ENCODE measurements around the gene LRP4. TPM values are rescaled to one million over a fixed set of nuclear protein-coding genes. Genes with fewer than 3 reads are reported as not detected.
A peak's percentile ranks its signal among the peaks of the same experiment; 100 is the strongest.

Gene LRP4
- total and polyA plus RNA-seq, 3 donors from 2014 or later, result 4.9 to 8.1 (median 7.8) TPM

- DNase-seq, result no peak
- TF ChIP-seq, protein P1, sequence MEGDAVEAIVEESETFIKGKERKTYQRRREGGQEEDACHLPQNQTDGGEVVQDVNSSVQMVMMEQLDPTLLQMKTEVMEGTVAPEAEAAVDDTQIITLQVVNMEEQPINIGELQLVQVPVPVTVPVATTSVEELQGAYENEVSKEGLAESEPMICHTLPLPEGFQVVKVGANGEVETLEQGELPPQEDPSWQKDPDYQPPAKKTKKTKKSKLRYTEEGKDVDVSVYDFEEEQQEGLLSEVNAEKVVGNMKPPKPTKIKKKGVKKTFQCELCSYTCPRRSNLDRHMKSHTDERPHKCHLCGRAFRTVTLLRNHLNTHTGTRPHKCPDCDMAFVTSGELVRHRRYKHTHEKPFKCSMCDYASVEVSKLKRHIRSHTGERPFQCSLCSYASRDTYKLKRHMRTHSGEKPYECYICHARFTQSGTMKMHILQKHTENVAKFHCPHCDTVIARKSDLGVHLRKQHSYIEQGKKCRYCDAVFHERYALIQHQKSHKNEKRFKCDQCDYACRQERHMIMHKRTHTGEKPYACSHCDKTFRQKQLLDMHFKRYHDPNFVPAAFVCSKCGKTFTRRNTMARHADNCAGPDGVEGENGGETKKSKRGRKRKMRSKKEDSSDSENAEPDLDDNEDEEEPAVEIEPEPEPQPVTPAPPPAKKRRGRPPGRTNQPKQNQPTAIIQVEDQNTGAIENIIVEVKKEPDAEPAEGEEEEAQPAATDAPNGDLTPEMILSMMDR (IDR thresholded peaks at IDR 0.05), result no peak
- no peak for TF ChIP-seq POLR2A (IDR thresholded peaks at IDR 0.05)
- H3K4me1 ChIP-seq, result peaks cover 3% of the 10 kb centered on the region
- no peaks in the 10 kb centered on the region for H3K36me3 ChIP-seq (ENCODE audit: low read depth, missing control alignments)
- intact Hi-C loops (cut with DNase I; ENCODE audit: low total_unique reads), result loop anchor here (10.0 kb wide), 1 partner anchor 464 kb away; the partner anchor contains the start of gene MYBPC3
- no peaks in the 10 kb centered on the region for H3K9me3 ChIP-seq
- H3K27ac ChIP-seq, result no peak overlapping the region
- WGBS, 2 donors, result 91 to 95% methylated on average over 2 of the region's 2 CpGs
- H3K27me3 ChIP-seq, result no peaks in the 10 kb centered on the region
- H3K4me3 ChIP-seq, result no peak overlapping the region
Observed at GRCh38 chr11:46890665-46891064, 27.7 kb downstream of the LRP4 start.

DNA sequence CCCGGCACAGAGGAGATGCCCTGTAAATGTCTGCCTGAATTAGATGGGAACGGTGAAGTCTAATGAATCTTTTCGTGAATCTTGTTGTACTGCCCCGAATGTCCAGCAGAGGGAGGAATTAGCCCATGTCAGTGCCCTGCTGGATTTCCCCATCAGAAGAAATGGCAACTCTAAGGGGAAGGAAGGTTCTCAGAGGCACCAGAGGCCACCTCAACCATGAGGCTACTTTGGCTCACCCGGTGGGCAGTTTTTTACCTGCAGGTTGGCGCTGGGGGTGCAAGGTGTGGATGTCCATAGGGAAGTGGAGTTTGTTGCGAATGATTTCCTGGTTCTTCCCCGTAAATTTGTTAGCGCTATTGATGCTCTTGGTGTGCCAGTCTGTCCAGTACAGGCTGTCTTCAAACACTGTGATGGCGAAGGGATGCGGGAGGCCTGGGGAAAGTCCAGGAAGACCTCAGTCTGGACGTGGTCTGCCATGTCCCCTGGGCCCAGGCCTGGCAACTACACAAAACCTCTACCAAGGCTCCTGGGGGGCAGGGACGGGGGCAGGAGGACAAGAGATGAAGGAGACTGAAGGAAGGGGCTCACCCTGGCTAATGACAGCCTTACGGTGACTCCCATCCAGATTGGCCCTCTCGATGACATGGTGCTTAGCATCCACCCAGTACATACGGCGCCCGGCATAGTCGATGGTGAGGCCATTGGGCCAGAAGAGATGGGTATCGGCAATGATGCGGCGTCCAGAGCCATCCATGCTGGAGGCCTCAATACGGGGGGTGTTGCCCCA lies 28.5 kb downstream of the LRP4 start:
- H3K4me1 ChIP-seq, result no peaks in the 10 kb centered on the region
- intact Hi-C loops (cut with DNase I; ENCODE audit: low total_unique reads), result loop anchor here (10.0 kb wide), 1 partner anchor 465 kb away; the partner anchor contains the start of gene MYBPC3
- no peak overlapping the region for H3K27ac ChIP-seq
- H3K36me3 ChIP-seq (ENCODE audit: low read depth, missing control alignments), result no peaks in the 10 kb centered on the region
- no peak for TF ChIP-seq POLR2A (IDR thresholded peaks at IDR 0.05)
- TF ChIP-seq, protein P1 (IDR thresholded peaks at IDR 0.05), result peak; percentile 83 to 88 (median 86)
- H3K4me3 ChIP-seq, result no peak overlapping the region
- H3K27me3 ChIP-seq, result no peaks in the 10 kb centered on the region
- 72 to 73% methylated on average over 19 to 23 of the region's 23 CpGs for WGBS, 2 donors
- peak; percentile 92 for DNase-seq
- no peaks in the 10 kb centered on the region for H3K9me3 ChIP-seq

DNA sequence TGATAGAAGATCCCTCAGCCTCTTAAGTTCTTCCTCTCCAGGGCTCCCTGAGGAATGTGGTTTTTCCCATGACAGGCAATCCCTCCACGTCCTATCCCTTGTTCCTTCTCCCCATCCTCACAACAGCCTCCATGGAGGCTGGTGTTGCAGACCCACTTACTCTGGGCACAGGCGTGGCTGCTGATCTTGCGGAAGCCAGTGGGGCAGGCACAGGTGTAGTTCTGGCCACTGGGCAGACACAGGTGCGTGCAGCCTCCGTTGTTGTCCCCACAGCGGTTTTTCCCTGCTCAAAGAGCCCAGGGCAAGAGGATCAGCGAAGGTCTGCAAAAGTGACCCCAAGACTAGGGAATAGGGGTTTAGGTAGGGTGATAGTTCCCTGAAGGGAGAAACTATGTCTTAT lies 29.1 kb downstream of the LRP4 start:
- Histone ChIP-seq H3K36me3 (ENCODE audit: low read depth, missing control alignments) (no peaks in the 10 kb centered on the region), H3K4me3 (no peak overlapping the region), H3K9me3 (no peaks in the 10 kb centered on the region), H3K27ac (no peak overlapping the region), H3K4me1 (no peaks in the 10 kb centered on the region), H3K27me3 (no peaks in the 10 kb centered on the region)
- no peak for DNase-seq
- intact Hi-C loops (cut with DNase I; ENCODE audit: low total_unique reads), result no loop called here
- WGBS, 2 donors, result 77 to 88% methylated on average over 7 of the region's 7 CpGs
- no peak for TF ChIP-seq POLR2A (IDR thresholded peaks at IDR 0.05)
- TF ChIP-seq, protein P1 (IDR thresholded peaks at IDR 0.05), result no peak

DNA sequence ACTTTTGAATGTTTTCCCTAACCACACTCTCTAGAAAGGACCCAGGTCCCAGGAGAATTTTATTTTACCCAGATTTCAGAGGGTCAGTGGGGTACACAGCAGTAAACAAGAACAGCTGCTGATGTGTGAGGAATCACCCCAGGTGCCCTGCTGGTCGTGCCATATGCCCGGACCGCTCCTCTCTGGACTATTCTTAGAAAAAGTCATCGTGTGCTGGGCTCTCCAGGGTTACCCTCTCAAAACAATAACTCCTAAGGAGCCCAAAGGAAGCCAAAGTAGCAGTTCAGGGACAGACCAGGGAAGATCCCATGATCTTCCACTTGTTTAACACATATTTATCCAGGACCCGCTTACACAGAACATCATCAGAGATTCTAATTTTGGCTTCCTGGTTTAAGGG lies 29.7 kb downstream of the LRP4 start:
- no peak for TF ChIP-seq POLR2A (IDR thresholded peaks at IDR 0.05)
- TF ChIP-seq, protein P1 (IDR thresholded peaks at IDR 0.05), result no peak
- H3K4me1 ChIP-seq, result no peaks in the 10 kb centered on the region

More for the DNA sequence above, 29.7 kb downstream of the LRP4 start:
- 85 to 88% methylated on average over 5 of the region's 5 CpGs for WGBS, 2 donors
- intact Hi-C loops (cut with DNase I; ENCODE audit: low total_unique reads), result no loop called here
- H3K36me3 ChIP-seq (ENCODE audit: low read depth, missing control alignments), result no peaks in the 10 kb centered on the region
- H3K27me3 ChIP-seq, result no peaks in the 10 kb centered on the region
- no peak overlapping the region for H3K4me3 ChIP-seq
- no peak for DNase-seq
- no peaks in the 10 kb centered on the region for H3K9me3 ChIP-seq
- no peak overlapping the region for H3K27ac ChIP-seq

Data from testis (tissue), 3 donors.